HG02840 (cell line): Measurements from ENCODE around the gene PRMT2.
A peak's percentile ranks its signal among the peaks of the same experiment; 100 is the strongest.

Source experiments
- ATAC-seq: cut with Tn5 transposase; IDR thresholded peaks from one replicate; pipeline ENCODE4 v1.9.1; 2021; ENCODE audit warnings: mild to moderate bottlenecking, moderate library complexity, moderate number of reproducible peaks; ENCODE audit not compliant: unreplicated experiment, low FRiP score

PRMT2 gene

GRCh38 chr21:46635324-46636180, at the start of gene PRMT2:
TSS of gene PRMT2 (plus strand) at chr21:46635674. CDS start at chr21:46636952, 1,278 bp downstream.
- peak; percentile 96 for ATAC-seq

GRCh38 chr21:46594276-46594675, 41.2 kb upstream of the PRMT2 start:
- ATAC-seq, result no peak

GRCh38 chr21:46596201-46596600, 39.3 kb upstream of the PRMT2 start:
- ATAC-seq, result no peak

DNA sequence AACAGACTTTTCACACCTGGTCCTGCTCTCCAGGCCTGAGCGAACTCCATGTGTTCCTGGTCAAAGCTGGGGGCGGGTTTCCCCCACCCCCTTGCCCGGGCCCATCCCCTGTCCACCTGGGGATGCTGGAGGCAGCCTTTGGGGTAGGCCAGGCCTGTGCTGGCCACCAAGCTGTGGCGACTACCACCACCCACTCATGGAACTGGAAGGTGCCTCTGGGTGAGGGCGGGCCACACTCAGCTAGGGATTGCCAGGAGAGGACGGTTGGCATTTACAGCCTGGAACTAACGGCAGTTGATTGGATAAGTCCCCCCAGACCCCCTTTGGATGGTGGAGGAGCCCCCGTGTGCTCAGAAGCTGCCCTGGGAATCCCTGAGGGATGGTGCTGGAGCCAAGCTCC, 38.4 kb upstream of the PRMT2 start:
- no peak for ATAC-seq

DNA sequence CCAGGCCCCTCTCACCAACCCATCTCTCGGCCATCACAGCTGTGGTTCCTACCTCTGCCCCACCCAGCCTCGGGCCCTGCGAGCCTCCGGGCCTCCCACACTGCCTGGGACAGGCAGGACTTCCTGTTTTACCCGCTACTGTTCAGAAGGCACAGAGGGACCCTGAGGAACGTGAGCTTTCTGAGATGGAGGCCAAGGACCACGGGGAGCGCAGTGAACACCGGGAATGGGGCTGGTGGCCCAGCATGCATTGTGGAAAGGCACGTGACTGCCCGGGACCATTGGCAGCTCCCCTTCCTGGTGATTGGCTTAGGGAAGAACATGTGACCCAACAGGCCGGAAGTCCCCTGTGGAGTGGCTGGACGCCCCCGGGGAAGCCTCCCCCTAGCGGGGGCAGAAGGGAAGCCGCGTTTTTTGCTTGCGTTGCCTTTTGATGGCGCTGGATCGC, 37.6 kb upstream of the PRMT2 start:
- ATAC-seq, result no peak

- ATAC-seq, result no peak
Measured at GRCh38 chr21:46598581-46599572, 36.6 kb upstream of the PRMT2 start.

DNA sequence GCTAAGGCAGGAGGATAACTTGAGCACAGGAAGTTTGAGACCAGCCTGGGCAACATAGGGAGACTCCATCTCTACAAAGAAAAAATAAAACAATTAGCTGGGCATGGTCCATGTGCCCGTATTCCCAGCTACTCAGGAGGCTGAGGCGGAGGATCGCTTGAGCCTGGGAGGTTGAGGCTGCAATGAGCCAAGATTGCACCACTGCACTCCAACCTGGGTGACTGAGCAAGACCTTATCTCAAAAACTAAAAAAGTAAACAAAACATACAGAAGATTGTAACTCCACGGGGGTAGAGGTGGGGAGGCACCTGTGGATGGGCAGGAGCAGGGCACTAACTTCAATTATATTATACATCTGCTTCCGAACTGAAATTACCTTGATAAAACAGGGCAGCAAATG, 35.2 kb upstream of the PRMT2 start:
- ATAC-seq, result no peak

DNA sequence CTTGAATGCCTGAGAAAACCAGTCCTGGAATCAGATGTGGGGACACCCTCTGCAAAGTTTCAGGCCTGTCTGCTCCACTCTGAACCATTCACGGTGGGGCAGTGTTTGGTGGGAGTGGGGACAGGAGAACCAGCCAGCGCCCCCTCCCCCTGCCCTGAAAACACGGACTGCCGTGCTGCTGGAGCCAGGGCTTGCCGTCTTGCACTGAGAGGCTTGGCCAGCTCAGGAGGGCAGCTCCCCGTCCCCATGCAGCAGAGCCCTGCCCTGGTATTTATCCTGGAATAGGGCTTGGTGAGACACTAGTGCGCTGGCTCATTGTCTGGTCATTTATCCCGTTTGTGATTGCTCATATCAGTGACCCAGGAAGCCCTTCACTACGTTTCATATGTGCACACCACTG, 34.5 kb upstream of the PRMT2 start:
- no peak for ATAC-seq

DNA sequence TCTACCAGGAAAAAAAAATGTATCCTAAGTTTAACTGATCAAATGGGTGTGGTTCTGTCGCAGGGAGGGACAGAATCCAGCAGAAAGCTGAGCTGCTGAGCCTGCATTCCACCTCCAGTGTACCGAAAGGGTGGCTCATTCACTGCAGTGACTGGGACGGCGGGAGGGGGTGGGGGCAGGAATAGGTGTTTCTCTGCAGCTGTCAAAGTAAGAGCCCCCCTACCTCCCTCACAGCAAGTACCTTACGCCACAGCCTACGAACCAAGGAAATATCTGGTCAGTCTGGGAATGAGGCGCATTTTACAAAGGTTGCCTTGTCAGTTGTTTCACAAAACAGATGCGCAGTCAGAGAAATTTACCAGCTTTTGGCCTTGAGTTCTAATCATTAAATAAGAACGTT, 32.2 kb upstream of the PRMT2 start:
- no peak for ATAC-seq

DNA sequence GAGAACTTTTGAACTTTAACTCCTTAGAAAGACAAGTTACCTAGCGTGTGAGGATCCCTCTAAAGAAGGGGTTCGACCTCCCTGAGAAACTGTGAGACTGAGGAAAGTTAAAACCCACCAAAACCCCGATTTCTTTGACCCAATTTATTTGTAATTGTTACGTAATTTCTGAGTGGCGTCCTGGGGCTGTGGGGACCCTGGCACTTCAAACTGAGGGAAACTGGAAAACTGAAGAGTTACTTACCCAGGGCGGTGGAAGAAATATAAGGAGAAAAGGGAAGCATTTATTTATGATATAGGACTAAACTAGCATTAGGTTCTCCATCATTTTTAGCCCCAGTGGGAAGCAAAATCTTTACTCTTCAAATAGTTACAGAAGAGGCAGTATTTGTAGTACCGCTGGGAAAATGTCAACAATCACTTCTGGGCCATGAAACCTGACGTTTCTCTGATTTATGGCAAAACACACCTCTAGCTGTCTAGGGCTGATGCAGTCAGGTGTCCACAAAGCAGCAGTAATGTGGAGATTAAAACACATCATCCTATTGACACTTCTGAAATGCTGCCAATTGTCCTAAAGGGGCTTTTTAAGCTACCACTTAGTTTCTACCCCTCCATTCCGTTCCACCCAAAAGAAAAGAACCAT, 31.0 kb upstream of the PRMT2 start:
- ATAC-seq, result no peak

DNA sequence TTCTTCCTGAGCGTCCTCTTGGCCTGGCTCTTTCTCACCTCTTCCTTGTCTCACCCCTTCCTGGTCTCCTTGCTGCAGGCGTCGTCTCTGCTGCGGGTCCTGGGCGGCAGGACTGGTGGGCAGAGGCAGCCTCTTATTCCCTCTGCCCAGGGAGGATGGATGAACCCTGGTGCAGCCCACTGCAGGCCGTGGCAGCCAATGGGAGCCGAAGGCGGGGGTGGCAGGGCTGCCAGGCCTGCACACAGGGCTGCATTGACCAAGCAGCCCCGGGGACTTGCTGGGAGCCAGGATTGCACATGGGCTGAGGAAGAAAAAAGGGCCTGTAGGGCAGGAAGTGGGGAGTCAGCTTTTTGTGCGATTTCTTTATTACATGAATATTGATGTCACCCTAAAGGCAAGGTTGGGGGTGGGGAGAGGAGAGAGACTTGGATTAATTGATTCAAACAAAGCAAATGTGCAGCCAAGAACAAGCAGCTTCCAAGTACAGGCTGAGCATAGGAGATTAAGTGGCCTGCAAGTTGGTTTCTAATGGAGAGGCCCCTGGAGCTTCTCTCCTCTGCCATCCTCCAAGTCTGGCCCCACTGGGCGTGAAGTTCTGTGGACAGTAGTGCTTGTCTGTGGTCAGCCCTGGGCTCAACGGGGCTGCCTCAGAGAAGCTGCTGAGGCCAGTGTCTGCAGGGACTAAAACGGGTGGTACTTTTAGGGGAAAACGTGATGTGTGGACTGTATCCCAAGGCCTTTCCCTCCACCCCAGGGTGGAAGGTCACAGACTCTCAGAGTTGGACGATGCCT, 30.3 kb upstream of the PRMT2 start, which contains the start of gene S100B:
TSS of gene S100B (minus strand) at position 108 of the 792 bp plus-strand sequence. CDS start 2,667 bp downstream, outside the sequence.
- no peak for ATAC-seq

GRCh38 chr21:46605767-46606426, 29.6 kb upstream of the PRMT2 start:
- no peak for ATAC-seq

GRCh38 chr21:46606427-46606813, 29.1 kb upstream of the PRMT2 start:
- no peak for ATAC-seq

- ATAC-seq, result no peak
Measured at GRCh38 chr21:46607636-46608035, 27.8 kb upstream of the PRMT2 start.

GRCh38 chr21:46608672-46609111, 26.8 kb upstream of the PRMT2 start:
- no peak for ATAC-seq

DNA sequence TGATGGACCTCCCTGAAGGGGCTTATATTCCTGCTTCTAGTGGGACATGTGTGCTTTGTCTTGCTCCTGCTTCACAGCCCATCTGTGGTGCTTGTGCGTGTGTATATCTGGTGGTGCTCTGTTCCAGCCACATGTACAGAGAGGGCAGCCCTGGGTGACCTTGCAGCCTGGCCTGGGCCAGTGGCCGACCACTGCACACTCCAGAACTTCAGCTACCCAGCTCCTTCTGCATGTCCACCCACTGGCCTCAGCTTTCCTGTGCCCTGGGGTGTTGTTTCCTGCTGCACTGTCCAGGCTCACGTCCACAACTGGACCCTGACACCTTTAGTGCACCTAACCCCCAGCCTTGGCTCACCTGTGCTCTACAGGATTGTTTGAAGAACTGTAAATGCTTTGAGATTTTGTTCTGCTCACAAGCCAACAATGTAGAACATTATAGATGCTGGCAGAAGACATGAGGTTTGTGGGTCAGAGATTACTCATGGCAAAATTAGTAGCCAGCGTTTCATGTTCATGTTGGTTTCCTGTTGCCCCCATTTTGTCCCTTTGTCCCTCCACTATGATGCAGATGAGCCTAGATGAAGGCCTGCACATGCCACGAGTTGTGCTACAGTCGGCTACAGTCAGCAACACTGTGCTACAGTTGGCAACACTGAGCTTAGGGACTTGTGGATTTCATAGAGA, 25.3 kb upstream of the PRMT2 start:
- no peak for ATAC-seq

DNA sequence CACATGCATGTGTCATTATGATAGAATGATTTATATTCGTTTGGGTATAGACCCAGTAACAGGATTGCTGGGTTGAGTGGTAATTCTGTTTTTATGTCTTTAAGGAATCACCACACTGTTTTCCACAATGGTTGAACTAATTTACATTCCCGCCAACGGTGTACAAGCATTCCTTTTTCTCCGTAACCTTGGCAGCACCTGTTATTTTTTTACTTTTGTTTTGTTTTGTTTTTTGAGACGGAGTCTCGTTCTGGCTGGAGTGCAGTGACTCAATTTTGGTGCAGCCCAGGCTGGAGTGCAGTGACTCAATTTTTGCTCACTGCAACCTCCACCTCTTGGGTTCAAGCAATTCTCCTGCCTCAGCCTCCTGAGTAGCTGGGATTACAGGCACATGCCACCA, 22.1 kb upstream of the PRMT2 start:
- no peak for ATAC-seq

DNA sequence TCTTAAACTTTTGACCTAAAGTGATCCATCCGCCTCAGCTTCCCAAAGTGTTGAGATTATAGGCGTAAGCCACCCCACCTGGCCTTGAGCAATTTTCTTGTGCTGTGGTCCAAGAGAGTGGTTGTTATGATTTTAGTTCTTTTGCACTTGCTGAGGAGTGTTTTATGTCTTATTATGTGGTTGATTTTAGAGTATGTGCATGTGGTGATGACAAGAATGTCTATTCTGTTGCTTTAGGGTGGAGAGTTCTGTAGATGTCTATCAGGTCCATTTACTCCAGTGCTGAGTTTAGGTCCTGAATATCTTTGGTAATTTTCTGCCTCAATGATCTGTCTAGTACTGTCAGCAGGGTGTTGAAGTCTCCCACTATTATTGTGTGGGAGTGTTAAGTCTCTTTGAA, 19.4 kb upstream of the PRMT2 start:
- ATAC-seq, result no peak

- no peak for ATAC-seq
Measured at GRCh38 chr21:46616656-46617055, 18.8 kb upstream of the PRMT2 start.
